ENCODE results near the gene BTN3A1. TPM values are rescaled to one million over a fixed set of nuclear protein-coding genes. Genes with fewer than 3 reads are reported as not detected.

BTN3A1 gene
- total and polyA plus RNA-seq, 2 of the 8 experiments (the other 6 are each of a cell fraction or from before 2014, with no cell fraction given), result 4.7 to 5.6 TPM

DNA sequence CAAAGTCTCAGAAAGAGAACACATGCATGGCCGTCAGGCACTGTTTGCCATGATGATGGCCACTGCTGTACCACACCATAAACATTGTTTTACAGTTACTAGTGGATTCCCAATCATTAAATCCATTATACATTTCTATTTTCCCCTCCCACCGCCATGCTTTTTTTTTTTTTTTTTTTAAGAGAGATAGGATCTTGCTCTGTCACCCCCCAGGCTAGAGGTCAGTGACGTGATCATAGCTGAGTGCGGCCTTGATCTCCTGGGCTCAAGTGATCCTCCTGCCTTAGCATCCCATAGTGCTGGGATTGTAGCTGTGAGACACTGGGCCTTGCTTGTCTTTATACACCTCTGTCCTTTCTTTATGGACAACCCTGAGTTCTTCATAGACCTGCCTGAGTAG lies 33.9 kb downstream of the BTN3A1 start:
- Histone ChIP-seq H2BK12ac (ENCODE audit: low read depth, low read length) (no peak overlapping the region), H3K27ac (ENCODE audit: low read depth, low read length) (no peak overlapping the region), H2BK15ac (ENCODE audit: low read length) (no peak overlapping the region), H3K4me2 (ENCODE audit: insufficient read depth in 1 of 2, low read depth in 2 of 2, low read length in 2 of 2) (no peak overlapping the region), H4K20me1 (replicated peaks in 1 of 2; ENCODE audit: control insufficient read depth in 1 of 2, insufficient read depth in 2 of 2, low read length in 2 of 2) (no peaks in the 10 kb centered on the region), H3K23ac (ENCODE audit: insufficient read length) (no peak overlapping the region), H3K9ac (replicated peaks in 1 of 4; ENCODE audit: extremely low read depth in 1 of 4, low read depth in 3 of 4, low read length in 3 of 4) (no peak overlapping the region), H3K36me3 (ENCODE audit: control insufficient read depth in 2 of 4, insufficient read depth in 4 of 4, low read length in 3 of 4) (peaks cover 0 to 16% (median 3%) of the 10 kb centered on the region in 4 experiments; a peak in 5 of 8 replicates), H3K27me3 (replicated peaks in 1 of 4; ENCODE audit: control insufficient read depth in 3 of 4, extremely low read depth in 1 of 4, insufficient read depth in 3 of 4, low read length in 3 of 4) (no peaks in the 10 kb centered on the region), H2BK20ac (ENCODE audit: low read length) (no peak overlapping the region), H3K79me1 (ENCODE audit: low read depth, low read length) (no peaks in the 10 kb centered on the region), H4K5ac (ENCODE audit: insufficient read length, low read depth, low read length) (no peak overlapping the region), H3K4me1 (replicated peaks in 1 of 4; ENCODE audit: control insufficient read depth in 3 of 4, insufficient read depth in 4 of 4, low read length in 3 of 4) (no peaks in the 10 kb centered on the region), H4K8ac (ENCODE audit: extremely low read depth, insufficient read depth, low read length) (no peak overlapping the region), H2BK120ac (replicated peaks; ENCODE audit: low read depth, low read length) (no peak overlapping the region), H3K23me2 (ENCODE audit: low read depth, low read length) (no peaks in the 10 kb centered on the region), H3K4ac (replicated peaks; ENCODE audit: insufficient read length, low read depth, low read length) (no peak overlapping the region), H3K79me2 (ENCODE audit: control insufficient read depth in 1 of 2, insufficient read depth in 2 of 2, low read length in 2 of 2) (no peaks in the 10 kb centered on the region), H2AFZ (ENCODE audit: low read length) (no peak overlapping the region), H3K18ac (ENCODE audit: extremely low read depth, low read length) (no peak overlapping the region), H2AK5ac (ENCODE audit: low read depth, low read length) (no peak overlapping the region), H3K4me3 (ENCODE audit: extremely low read depth in 1 of 4, insufficient read depth in 2 of 4, low read depth in 3 of 4, low read length in 4 of 4) (no peak overlapping the region), H2BK5ac (ENCODE audit: low read depth, low read length) (no peak overlapping the region), H4K91ac (replicated peaks; ENCODE audit: insufficient read length, low read length) (no peak overlapping the region), H3K14ac (ENCODE audit: insufficient read length) (no peak overlapping the region), H3K56ac (replicated peaks; ENCODE audit: insufficient read length, low read depth, low read length) (no peak overlapping the region), H3K9me3 (ENCODE audit: insufficient read depth in 2 of 2, low read depth in 1 of 2, low read length in 1 of 2) (peaks cover 9 to 12% of the 10 kb centered on the region in 2 experiments; a peak in 3 of 4 replicates)
- FAIRE-seq (no peak), DNase-seq (ENCODE audit: low read depth in 1 of 2, low spot score in 2 of 2) (no peak)
- ChIA-PET POLR2A (ENCODE audit: partially characterized antibody) (interaction anchor here (1.7 kb wide), 1 partner anchor 10 kb away, joined by 4 read pairs; no protein-coding TSS in a partner anchor), CTCF (ENCODE audit: partially characterized antibody) (interaction anchor here (0.8 kb wide), 1 partner anchor 9 kb away, joined by 3 read pairs; no protein-coding TSS in a partner anchor)
- WGBS, 2 experiments (ENCODE audit: extremely low coverage in 1 of 2, insufficient coverage in 1 of 2, insufficient read length in 1 of 2, insufficient replicate concordance in 2 of 2, low coverage in 1 of 2, low lambda C conversion rate in 2 of 2, missing lambda C conversion rate in 1 of 2), result 65% methylated on average over 4 of the region's 4 CpGs; no CpG with 5 or more reads in 1 of the 2 experiments
- no peak for TF ChIP-seq CHD1 (IDR thresholded peaks at IDR 0.05; ENCODE audit: low read depth, low read length)
- no peak for TF ChIP-seq GTF2F1 (IDR thresholded peaks at IDR 0.05; ENCODE audit: borderline replicate concordance, low read depth, low read length)
- no peak for TF ChIP-seq PHF8 (conservative IDR thresholded peaks at IDR 0.05; ENCODE audit: low read depth, low read length)
- no peak for TF ChIP-seq SP2 (IDR thresholded peaks at IDR 0.05; ENCODE audit: low read length)
- TF ChIP-seq KDM1A (IDR thresholded peaks at IDR 0.05; ENCODE audit: borderline replicate concordance, low read length), result no peak
- TF ChIP-seq GABPA (IDR thresholded peaks at IDR 0.05; ENCODE audit: borderline replicate concordance, insufficient read depth, low read length), result no peak
- TF ChIP-seq BACH1 (IDR thresholded peaks at IDR 0.05; ENCODE audit: low read length), result no peak
- TF ChIP-seq, protein P1, sequence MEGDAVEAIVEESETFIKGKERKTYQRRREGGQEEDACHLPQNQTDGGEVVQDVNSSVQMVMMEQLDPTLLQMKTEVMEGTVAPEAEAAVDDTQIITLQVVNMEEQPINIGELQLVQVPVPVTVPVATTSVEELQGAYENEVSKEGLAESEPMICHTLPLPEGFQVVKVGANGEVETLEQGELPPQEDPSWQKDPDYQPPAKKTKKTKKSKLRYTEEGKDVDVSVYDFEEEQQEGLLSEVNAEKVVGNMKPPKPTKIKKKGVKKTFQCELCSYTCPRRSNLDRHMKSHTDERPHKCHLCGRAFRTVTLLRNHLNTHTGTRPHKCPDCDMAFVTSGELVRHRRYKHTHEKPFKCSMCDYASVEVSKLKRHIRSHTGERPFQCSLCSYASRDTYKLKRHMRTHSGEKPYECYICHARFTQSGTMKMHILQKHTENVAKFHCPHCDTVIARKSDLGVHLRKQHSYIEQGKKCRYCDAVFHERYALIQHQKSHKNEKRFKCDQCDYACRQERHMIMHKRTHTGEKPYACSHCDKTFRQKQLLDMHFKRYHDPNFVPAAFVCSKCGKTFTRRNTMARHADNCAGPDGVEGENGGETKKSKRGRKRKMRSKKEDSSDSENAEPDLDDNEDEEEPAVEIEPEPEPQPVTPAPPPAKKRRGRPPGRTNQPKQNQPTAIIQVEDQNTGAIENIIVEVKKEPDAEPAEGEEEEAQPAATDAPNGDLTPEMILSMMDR (IDR thresholded peaks at IDR 0.05; ENCODE audit: control extremely low read depth in 1 of 3, insufficient read depth in 1 of 3, low read depth in 1 of 3, low read length in 3 of 3), result no peak
- TF ChIP-seq SIRT6 (IDR thresholded peaks at IDR 0.05; ENCODE audit: low read length), result no peak
- no peak for TF ChIP-seq CTBP2 (IDR thresholded peaks at IDR 0.05; ENCODE audit: borderline replicate concordance, insufficient read depth, insufficient read length, low read length)
- no peak for TF ChIP-seq SRF (IDR thresholded peaks at IDR 0.05; ENCODE audit: low read depth, low read length)
- TF ChIP-seq POLR2A (IDR thresholded peaks at IDR 0.05; ENCODE audit: control extremely low read depth in 1 of 2, low read depth in 2 of 2, low read length in 2 of 2), result no peak

Measured in H1 (cell line).